CD14-positive monocyte (primary cell): ENCODE measurements around the gene PABPC1L. TPM values are rescaled to one million over a fixed set of nuclear protein-coding genes. Genes with fewer than 3 reads are reported as not detected.

ENCODE experiments used
- DNase-seq, 3 donors: peaks; one replicate each; pipeline ENCODE4 v3.0.0-alpha.2; 2011 to 2022
- H2AFZ ChIP-seq: 2 replicates; pipeline ENCODE4 v1.6.0; 2012; ENCODE audit warnings: mild to moderate bottlenecking, low read depth, low read length, inconsistent platforms; ENCODE audit not compliant: insufficient read depth, poor library complexity, severe bottlenecking
- H3K27ac ChIP-seq, 2 donors: 1 replicate in 1 of 2; 2 replicates in 1 of 2; pipeline ENCODE4 v1.5.1; 2012 to 2013; ENCODE audit warnings: low read length in 2 of 2, control low read depth in 1 of 2, inconsistent platforms in 1 of 2, low read depth in 1 of 2, mild to moderate bottlenecking in 1 of 2
- H3K27me3 ChIP-seq, 2 donors: one replicate each; pipeline versions ENCODE4 v1.6.0 to v1.6.1; 2011 to 2013; ENCODE audit warnings: low read length in 2 of 2; ENCODE audit not compliant: control insufficient read depth in 2 of 2, insufficient read depth in 2 of 2
- H3K36me3 ChIP-seq, 2 donors: replicated peaks in 1 of 2; 1 replicate in 1 of 2; 2 replicates in 1 of 2; pipeline versions ENCODE4 v1.5.1 to v1.6.1; 2012 to 2013; ENCODE audit warnings: low read length in 2 of 2, control low read depth in 1 of 2, inconsistent platforms in 1 of 2, mild to moderate bottlenecking in 1 of 2; ENCODE audit not compliant: insufficient read depth in 2 of 2, control insufficient read depth in 1 of 2
- H3K4me1 ChIP-seq, 2 donors: 1 replicate in 1 of 2; 2 replicates in 1 of 2; pipeline versions ENCODE4 v1.5.1 to v1.6.1; 2012 to 2013; ENCODE audit warnings: low read length in 2 of 2, control low read depth in 1 of 2, inconsistent platforms in 1 of 2, mild to moderate bottlenecking in 1 of 2, moderate library complexity in 1 of 2; ENCODE audit not compliant: insufficient read depth in 2 of 2, control insufficient read depth in 1 of 2
- H3K4me2 ChIP-seq: replicated peaks from 2 replicates; pipeline ENCODE3; 2012; ENCODE audit warnings: low read length, moderate library complexity, mild to moderate bottlenecking; ENCODE audit not compliant: poor library complexity, severe bottlenecking; ENCODE audit errors: extremely low read depth
- H3K4me3 ChIP-seq, 3 experiments: fragments of 200-600 bp in 1 of 3; sonication (generic) in 1 of 3; replicated peaks in 1 of 3; 1 replicate in 2 of 3; 2 replicates in 1 of 3; pipeline ENCODE4 v1.5.1; 2011 to 2013; ENCODE audit warnings: low read length in 3 of 3, mild to moderate bottlenecking in 3 of 3, control low read depth in 2 of 3, low read depth in 2 of 3, inconsistent platforms in 1 of 3, moderate library complexity in 1 of 3
- H3K79me2 ChIP-seq: 2 replicates; pipeline ENCODE4 v1.6.0; 2012; ENCODE audit warnings: mild to moderate bottlenecking, control low read depth, inconsistent platforms, low read length, moderate library complexity; ENCODE audit not compliant: insufficient read depth
- H3K9ac ChIP-seq: 2 replicates; pipeline ENCODE4 v1.6.0; 2017; ENCODE audit warnings: low read length, mild to moderate bottlenecking; ENCODE audit not compliant: insufficient read depth, poor library complexity, severe bottlenecking
- H3K9me3 ChIP-seq, 2 donors: replicated peaks in 1 of 2; 1 replicate in 1 of 2; 2 replicates in 1 of 2; pipeline versions ENCODE4 v1.5.1 to v1.6.1; 2012 to 2013; ENCODE audit warnings: low read length in 2 of 2, control low read depth in 1 of 2; ENCODE audit not compliant: control insufficient read depth in 1 of 2, insufficient read depth in 1 of 2
- H4K20me1 ChIP-seq: 2 replicates; pipeline ENCODE4 v1.6.0; 2012; ENCODE audit warnings: mild to moderate bottlenecking, low read length, control low read depth, moderate library complexity; ENCODE audit not compliant: insufficient read depth
- H3K27ac Mint-ChIP-seq, 7 donors: one replicate each; pipeline ENCODE4 v1.8.0; 2020; ENCODE audit warnings: mild to moderate bottlenecking in 7 of 7, mixed read lengths in 7 of 7, moderate library complexity in 6 of 7, inconsistent platforms in 2 of 7
- H3K27me3 Mint-ChIP-seq, 3 donors: one replicate each; pipeline ENCODE4 v1.8.0; 2021 to 2022; ENCODE audit warnings: low read depth in 3 of 3, mild to moderate bottlenecking in 3 of 3, mixed read lengths in 3 of 3, moderate library complexity in 3 of 3, inconsistent platforms in 1 of 3
- H3K36me3 Mint-ChIP-seq, 2 donors: one replicate each; pipeline ENCODE4 v1.8.0; 2020; ENCODE audit warnings: mixed read lengths in 2 of 2, inconsistent platforms in 1 of 2, mild to moderate bottlenecking in 1 of 2
- H3K4me1 Mint-ChIP-seq: one replicate; pipeline ENCODE4 v1.8.0; 2020; ENCODE audit warnings: mild to moderate bottlenecking, mixed read lengths
- H3K4me3 Mint-ChIP-seq, 2 donors: one replicate each; pipeline ENCODE4 v1.8.0; 2020; ENCODE audit warnings: mild to moderate bottlenecking in 2 of 2, mixed read lengths in 2 of 2, moderate library complexity in 1 of 2
- H3K9me3 Mint-ChIP-seq, 7 donors: one replicate each; pipeline ENCODE4 v1.8.0; 2020 to 2022; ENCODE audit warnings: mixed read lengths in 7 of 7, mild to moderate bottlenecking in 6 of 7, moderate library complexity in 6 of 7, inconsistent platforms in 2 of 7
- WGBS: methylation state at CpG from one replicate; pipeline ENCODE4 v1.1.5; 2013; ENCODE audit warnings: missing lambda C conversion rate; ENCODE audit not compliant: insufficient coverage; 5-methylcytosine and 5-hydroxymethylcytosine counted together
- intact Hi-C, 2 donors: fragments of 100-400 bp; cut with micrococcal nuclease; formaldehyde crosslinking; loops; one replicate each; pipeline versions ENCODE4 v1.15.0 to v1.15.1; 2023
- polyA plus RNA-seq, 3 donors: library from polyadenylated mRNA; depleted of rRNA in 1 of 3; unstranded in 2 of 3; stranded (reverse) in 1 of 3; fragments of 300-500 nt in 2 of 3; fragments of >200 nt in 1 of 3; fragmentation: Illumina TruSeq in 2 of 3; gene quantifications; 1 replicate in 2 of 3; 2 replicates in 1 of 3; pipeline ENCODE4 v1.2.3, GENCODE V29; 2012 to 2021
- TF ChIP-seq, protein P1 (sequence below): fragments of 200-600 bp; IDR thresholded peaks from one replicate; pipeline ENCODE4 v1.8.0; 2022; ENCODE audit warnings: antibody characterized with exemption, mild to moderate bottlenecking

PABPC1L gene
- polyA plus RNA-seq, 3 donors = 0.21 to 69.1 TPM; not detected in 1

DNA sequence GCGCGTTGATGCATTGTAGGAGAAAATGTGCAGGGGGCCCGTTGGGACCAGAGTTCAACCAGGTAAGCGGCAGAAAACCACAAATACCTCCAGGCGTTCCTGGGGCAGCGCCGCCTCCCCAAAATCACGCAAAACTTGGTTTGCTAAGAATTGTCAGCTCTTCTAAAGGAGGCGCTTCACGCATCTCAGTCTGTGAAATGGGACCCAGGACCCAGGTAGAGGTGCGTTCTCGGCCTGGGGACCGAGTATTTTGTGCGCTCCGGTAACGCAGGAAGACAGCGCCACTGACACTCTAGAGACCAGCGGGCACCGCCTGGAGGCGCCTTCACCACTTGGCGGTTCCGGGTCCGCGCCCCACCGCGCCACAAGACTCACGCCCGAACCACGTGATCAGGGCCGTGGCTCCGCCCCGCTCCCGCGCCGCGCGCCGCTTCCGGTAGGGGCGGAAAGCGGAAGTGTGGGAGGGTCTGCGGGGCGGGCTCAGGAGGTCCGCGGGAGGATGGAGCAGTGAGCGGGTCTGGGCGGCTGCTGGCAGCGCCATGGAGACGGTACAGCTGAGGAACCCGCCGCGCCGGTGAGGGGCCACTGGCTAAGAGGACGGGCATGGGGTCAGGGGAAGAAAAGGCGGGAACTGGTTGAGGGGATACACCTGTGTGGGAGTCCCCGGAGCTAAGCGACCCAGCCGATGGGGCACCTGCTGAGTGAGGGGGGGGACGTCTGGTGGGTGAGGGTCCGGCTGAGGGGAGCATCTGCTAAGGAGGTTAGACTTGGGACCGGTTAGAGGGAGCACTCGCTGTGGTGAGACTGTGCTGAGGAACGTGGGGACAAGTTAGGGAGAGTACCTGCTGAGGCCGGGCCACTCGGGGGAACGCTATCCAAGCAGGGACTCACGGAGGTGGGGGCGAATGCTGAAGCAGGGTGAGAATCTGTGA, 56.4 kb downstream of the PABPC1L start, which contains the start of gene STK4:
TSS of gene STK4 (plus strand) at position 483 of the 932 bp plus-strand sequence. CDS start at position 540, 57 bp downstream.
- Mint-ChIP-seq H3K4me1 (peaks cover 54% of the 10 kb centered on the region), H3K27me3 (peaks cover 0 to 1% (median 0%) of the 10 kb centered on the region in 3 donors), H3K9me3 (peaks cover 0 to 3% (median 0%) of the 10 kb centered on the region in 7 donors), H3K36me3 (peaks cover 3 to 5% of the 10 kb centered on the region in 2 donors), H3K4me3 (peak within 1 kb of the TSS; percentile 96 to 98), H3K27ac (peak within 1 kb of the TSS; percentile 94 to 97 (median 96))
- Histone ChIP-seq H3K79me2 (peaks cover 55% of the 10 kb centered on the region), H3K27me3 (no peaks in the 10 kb centered on the region), H4K20me1 (peaks cover 44% of the 10 kb centered on the region), H3K9me3 (no peaks in the 10 kb centered on the region), H3K9ac (peak within 1 kb of the TSS; percentile 86), H3K4me1 (peaks cover 33 to 55% of the 10 kb centered on the region in 2 donors), H3K36me3 (no peaks in the 10 kb centered on the region), H3K27ac (peak within 1 kb of the TSS; percentile 80 to 94), H2AFZ (peak within 1 kb of the TSS; percentile 94), H3K4me2 (peak within 1 kb of the TSS; percentile 100), H3K4me3 (peak within 1 kb of the TSS; percentile 85 to 99 (median 93))
- intact Hi-C loops = loop anchor here (2.0 to 10.0 kb wide), 3 partner anchors 15 to 321 kb away; partner anchors contain the start of gene YWHAB (in 2 of the 2)
- peak; percentile 94 to 96 (median 96) for DNase-seq
- TF ChIP-seq, protein P1, sequence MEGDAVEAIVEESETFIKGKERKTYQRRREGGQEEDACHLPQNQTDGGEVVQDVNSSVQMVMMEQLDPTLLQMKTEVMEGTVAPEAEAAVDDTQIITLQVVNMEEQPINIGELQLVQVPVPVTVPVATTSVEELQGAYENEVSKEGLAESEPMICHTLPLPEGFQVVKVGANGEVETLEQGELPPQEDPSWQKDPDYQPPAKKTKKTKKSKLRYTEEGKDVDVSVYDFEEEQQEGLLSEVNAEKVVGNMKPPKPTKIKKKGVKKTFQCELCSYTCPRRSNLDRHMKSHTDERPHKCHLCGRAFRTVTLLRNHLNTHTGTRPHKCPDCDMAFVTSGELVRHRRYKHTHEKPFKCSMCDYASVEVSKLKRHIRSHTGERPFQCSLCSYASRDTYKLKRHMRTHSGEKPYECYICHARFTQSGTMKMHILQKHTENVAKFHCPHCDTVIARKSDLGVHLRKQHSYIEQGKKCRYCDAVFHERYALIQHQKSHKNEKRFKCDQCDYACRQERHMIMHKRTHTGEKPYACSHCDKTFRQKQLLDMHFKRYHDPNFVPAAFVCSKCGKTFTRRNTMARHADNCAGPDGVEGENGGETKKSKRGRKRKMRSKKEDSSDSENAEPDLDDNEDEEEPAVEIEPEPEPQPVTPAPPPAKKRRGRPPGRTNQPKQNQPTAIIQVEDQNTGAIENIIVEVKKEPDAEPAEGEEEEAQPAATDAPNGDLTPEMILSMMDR = peak; percentile 58
- WGBS = under 1% methylated on average over 66 of the region's 68 CpGs

DNA sequence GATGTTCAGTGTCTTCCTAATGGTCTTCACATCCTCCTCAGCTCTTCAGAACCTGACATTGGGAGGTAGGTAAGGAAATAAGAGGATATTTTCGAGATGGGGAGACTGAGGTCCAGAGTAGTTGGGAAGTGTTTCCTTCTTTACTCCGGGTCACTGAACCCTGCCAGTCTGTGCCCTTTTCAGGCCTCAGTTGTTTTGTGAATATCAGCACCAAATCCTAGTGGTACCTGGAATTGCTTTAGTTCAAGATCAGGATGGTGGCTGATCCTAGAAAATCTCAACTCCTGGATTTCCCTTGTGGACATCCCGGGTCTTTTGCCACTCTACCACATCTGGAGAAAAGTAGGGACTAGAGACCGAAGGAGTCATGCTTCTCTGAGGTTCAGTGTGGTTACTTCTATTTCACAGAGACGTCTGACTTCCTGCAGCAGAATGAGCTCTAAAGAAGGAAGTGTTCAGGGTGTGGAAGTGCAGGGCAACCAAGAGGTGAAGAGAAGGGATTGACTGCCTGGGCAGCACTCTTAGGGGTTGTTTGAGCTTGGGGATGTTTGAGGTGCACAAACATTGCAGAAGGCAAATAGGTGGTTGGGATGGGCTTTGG, 57.4 kb downstream of the PABPC1L start:
- peaks cover 0 to 3% (median 0%) of the 10 kb centered on the region in 7 donors for H3K9me3 Mint-ChIP-seq
- peak; percentile 67 to 78 (median 75) for DNase-seq
- Histone ChIP-seq H2AFZ (no peak overlapping the region), H3K79me2 (peaks cover 65% of the 10 kb centered on the region), H3K9me3 (no peaks in the 10 kb centered on the region), H3K4me1 (peaks cover 37 to 63% of the 10 kb centered on the region in 2 donors), H3K4me3 (peak overlapping the region; percentile 85 to 99 (median 93)), H3K36me3 (peaks cover 4 to 6% of the 10 kb centered on the region in 2 donors), H3K9ac (peak overlapping the region; percentile 86), H4K20me1 (peaks cover 52% of the 10 kb centered on the region), H3K4me2 (peak overlapping the region; percentile 100), H3K27me3 (no peaks in the 10 kb centered on the region), H3K27ac (peak overlapping the region; percentile 80 to 94)
- H3K4me1 Mint-ChIP-seq = peaks cover 55% of the 10 kb centered on the region
- H3K4me3 Mint-ChIP-seq = peak overlapping the region; percentile 96 to 98
- H3K27me3 Mint-ChIP-seq = peaks cover 0 to 1% (median 0%) of the 10 kb centered on the region in 3 donors
- H3K27ac Mint-ChIP-seq = peak overlapping the region; percentile 94 to 97 (median 96)
- TF ChIP-seq, protein P1 = no peak
- peaks cover 3 to 5% of the 10 kb centered on the region in 2 donors for H3K36me3 Mint-ChIP-seq
- intact Hi-C loops = loop anchor here (2.0 to 10.0 kb wide), 3 partner anchors 13 to 323 kb away; partner anchors contain the start of gene YWHAB (in 2 of the 2)
- 0% methylated on average over 3 of the region's 5 CpGs for WGBS
